Erythroblast (primary cell): ENCODE data around the gene SRRM1.

Experiments used
- GATA1 ChIP-seq: IDR thresholded peaks from 2 replicates; pipeline ENCODE4 v1.6.1; 2011; ENCODE audit warnings: low read depth, mild to moderate bottlenecking, control low read depth, low read length, moderate library complexity
- POLR2A ChIP-seq: IDR thresholded peaks from 2 replicates; pipeline ENCODE4 v1.6.1; 2011; ENCODE audit warnings: mild to moderate bottlenecking, low read length

DNA sequence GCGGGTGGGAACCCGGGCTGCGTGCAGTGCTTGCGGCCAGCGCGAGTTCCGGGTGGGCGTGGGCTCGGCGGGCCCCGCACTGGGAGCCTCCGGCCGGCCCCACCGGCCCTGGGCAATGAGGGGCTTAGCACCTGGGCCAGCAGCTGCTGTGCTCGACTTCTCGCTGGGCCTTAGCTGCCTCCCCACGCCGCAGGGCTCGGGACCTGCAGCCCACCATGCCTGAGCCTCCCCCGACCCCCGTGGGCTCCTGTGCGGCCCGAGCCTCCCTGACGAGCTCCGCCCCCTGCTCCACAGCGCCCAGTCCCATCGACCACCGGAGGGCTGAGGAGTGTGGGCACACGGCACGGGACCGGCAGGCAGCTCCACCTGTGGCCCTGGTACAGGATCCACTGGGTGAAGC, 78.4 kb downstream of the SRRM1 start:
- no peak for TF ChIP-seq POLR2A
- no peak for TF ChIP-seq GATA1
